SKM-1 treated with dmso at 0.1 percent for 144 hours (cell line): ENCODE results near the gene TCF12.

Source experiments
- DNase-seq: peaks from one replicate; lab custom pipeline; 2025; ENCODE audit not compliant: unreplicated experiment; lab: John Stamatoyannopoulos, UW

Gene TCF12

GRCh38 chr15:57236561-57237300 is 318.3 kb downstream of the TCF12 start:
- DNase-seq: no peak

- no peak for DNase-seq
Measured at GRCh38 chr15:57237301-57237642, 318.8 kb downstream of the TCF12 start.

DNA sequence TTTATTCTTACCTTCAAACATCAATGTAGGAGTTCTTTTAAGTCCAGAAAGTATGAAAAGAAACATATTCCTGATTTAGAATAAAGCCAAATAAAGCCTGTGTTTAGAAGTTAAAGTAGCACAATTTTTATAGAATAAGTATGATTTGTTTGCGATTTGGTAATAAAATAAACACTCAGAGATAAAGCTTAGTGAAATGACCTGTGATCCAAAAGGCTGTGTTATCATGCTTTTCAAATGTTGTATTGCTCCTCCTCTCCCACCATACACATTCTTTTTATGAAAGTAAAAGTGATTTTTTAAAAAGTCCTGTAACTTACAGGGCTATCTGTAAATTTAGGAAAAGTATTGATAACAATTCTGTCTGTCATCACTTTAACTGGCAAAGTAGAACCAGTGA is 319.2 kb downstream of the TCF12 start:
- DNase-seq: no peak

DNA sequence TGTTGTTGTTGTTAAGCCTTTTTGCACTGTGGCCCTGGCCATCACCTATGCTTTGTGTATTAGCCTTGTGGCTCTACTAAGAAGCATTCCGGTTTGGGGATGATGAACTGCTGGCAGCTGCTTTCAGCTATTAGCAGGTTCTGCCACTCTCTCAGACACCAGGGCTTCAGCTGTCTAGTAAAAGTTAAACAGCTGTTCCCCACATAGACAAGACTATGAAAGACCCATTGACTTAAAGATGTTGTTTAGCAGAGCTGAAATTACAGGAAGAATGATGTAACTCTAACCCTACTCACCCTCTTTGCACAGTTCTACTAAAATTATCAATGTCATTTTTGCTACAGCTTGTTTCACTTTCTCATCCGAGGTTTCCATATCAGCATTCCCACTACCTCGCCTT is 326.7 kb downstream of the TCF12 start:
- DNase-seq: no peak

GRCh38 chr15:57245714-57246113 is 327.3 kb downstream of the TCF12 start:
- no peak for DNase-seq

DNA sequence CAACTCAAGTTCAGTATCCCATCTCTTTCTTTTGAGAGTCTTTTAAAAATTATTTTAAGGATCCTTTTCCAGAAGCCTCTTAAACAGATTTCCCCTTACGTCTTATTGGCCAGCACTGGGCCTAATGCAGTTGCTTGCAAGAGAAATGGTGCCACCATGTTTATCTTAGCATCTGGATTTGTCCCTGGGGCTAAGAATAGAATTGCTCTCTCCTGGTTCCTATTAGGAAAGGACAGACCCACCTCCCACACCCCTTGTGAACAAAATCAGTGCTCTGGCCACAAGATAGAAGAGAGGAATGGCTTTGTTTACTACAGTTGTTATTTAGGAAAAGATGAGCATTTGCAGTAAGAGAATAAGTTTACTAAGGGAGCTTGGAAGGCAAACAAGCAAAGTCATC is 329.6 kb downstream of the TCF12 start:
- no peak for DNase-seq

- DNase-seq: no peak
Measured at GRCh38 chr15:57251308-57251707, 332.9 kb downstream of the TCF12 start.

- no peak for DNase-seq
Measured at GRCh38 chr15:57251941-57252340, 333.5 kb downstream of the TCF12 start.

DNA sequence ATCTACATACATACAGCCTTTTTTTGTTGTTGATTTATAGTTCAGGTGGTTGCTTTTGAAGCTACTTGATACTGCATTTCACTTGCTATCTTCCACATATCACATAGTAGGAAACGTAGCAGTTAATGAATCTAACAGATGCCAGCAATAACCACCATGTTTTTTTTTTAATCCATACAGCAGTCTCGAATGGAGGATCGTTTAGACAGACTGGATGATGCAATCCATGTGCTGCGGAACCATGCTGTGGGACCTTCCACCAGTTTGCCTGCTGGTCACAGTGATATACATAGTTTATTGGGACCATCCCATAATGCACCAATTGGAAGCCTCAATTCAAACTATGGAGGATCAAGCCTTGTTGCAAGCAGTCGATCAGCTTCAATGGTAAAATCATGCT is 334.6 kb downstream of the TCF12 start:
- no peak for DNase-seq

- no peak for DNase-seq
Measured at GRCh38 chr15:57253500-57253899, 335.1 kb downstream of the TCF12 start.

DNA sequence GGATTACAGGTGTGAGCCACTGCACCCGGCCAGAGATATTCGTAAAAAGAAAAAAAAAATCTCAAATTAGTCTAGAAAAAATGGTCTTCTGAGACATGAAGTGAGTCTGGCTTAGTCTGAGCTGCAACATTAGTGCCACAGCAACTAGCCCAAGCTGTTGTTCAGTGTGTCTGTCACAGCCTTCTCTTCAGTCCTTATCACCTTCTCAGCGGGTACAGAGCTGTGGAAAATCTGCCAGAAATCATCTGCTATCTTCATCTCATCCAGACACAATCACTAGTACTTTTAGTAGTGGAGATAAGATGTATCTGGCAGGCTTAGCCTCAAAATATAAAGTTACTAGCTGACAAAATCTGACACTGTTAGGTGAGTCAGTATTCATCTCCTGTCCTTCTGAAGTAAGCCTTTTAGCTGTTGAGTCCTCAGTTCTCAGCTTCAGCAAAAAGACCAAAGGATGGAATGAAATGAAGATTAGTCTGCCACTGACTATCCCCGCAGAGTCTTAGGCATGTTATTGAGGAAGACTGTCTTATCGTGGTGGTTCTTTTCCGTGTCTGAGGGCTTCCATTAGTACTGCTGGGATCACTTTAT is 337.4 kb downstream of the TCF12 start:
- no peak for DNase-seq

- no peak for DNase-seq
Measured at GRCh38 chr15:57256939-57257338, 338.5 kb downstream of the TCF12 start.

- no peak for DNase-seq
Measured at GRCh38 chr15:57259568-57260040, 341.2 kb downstream of the TCF12 start.

DNA sequence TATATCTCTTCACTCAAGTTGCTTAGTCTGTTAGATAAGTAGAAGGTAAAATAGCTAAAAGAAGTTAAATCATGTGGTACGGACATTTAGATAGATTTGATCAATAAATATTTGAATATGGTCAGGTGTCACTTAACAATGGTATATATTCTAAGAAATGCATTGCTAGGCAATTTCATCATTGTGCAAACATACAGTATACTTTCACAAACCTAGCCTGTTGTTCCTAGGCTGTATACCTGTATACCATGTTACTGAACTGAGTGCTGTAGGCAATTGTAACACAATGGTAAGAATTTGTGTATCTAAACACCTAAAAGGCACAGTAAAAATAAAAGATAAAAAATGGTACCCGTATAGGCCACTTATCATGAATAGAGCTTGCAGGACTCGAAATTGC is 345.1 kb downstream of the TCF12 start:
- DNase-seq: no peak

- DNase-seq: no peak
Measured at GRCh38 chr15:57272771-57273357, 354.4 kb downstream of the TCF12 start.

DNA sequence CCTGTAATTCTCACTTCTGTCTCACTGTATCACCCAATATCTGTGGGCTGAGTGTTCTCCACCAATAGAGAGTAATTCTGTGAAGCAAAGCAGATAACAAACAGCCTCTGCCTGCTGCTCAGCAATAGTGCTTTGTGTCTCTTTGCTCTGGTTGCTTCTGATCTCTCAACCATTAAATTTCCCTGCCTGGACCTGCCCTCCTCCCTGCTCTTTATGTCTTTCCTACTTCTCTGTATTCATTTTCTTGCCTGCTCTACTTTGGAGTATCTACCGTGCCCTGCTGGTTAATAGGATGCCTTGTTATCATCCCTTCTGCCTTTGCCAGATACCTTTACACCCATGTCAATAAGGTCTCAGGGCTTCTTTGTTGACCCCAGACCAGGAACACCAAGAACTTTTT is 355.0 kb downstream of the TCF12 start:
- no peak for DNase-seq

DNA sequence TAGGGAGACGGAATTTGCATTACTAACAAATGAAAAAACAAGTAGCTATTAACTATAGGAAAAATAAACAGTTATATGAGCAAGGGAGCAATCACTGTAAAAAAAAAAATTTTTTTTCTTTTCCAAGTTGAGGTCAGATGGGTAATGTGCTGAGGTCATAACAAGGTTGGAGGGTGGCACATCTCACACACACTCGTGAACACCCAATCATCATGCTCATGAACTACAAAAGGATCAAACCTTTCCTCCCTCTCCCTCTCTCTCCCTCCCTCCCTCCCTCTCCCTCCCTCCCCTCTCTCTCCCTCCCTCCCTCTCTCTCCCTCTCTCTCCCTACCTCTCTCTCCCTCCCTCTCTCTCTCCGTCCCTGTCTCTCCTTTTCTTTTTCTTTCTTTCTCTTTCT is 360.0 kb downstream of the TCF12 start:
- no peak for DNase-seq

- no peak for DNase-seq
Measured at GRCh38 chr15:57280464-57280863, 362.0 kb downstream of the TCF12 start.

DNA sequence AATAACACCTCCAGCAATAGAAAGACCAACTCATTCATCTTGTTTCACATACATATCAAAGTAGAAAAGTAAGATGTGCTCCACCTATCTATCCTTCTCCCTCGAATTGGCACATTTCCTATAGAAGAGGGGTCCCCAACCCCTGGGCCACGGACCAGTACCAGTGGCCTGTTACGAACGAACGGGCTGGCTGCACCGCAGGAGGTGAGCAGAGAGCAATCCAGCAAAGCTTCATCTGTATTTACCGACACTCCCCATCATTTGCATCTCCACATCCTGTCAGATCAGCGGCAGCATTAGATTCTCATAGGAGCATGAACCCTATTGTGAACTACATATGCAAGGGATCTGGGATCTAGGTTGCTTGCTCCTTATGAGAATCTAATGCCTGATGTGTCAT is 362.9 kb downstream of the TCF12 start:
- DNase-seq: no peak

GRCh38 chr15:57282686-57283085 is 364.2 kb downstream of the TCF12 start:
- DNase-seq: no peak

GRCh38 chr15:57283774-57284503 is 365.5 kb downstream of the TCF12 start:
- DNase-seq: peak; percentile 66

DNA sequence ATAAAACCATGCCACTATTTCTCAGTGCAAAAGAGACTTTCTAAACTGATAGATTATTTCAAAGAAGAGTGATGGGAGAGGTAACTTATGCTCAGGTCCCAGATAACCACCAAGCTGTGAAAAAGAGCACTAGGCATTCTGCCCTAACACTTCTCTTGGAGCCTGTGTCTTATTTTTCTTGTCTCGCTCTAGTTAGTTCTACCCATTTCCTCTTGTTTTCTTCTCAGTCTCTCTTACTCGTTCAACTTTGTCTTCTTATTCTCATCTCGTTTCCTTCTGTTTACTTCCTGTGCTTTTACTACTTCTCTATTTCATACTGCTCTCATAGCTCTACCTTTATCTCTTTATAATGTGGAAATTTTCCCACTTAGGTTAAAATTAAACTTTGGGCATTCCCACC is 366.1 kb downstream of the TCF12 start:
- peak; percentile 31 for DNase-seq
